Fibroblast of peridontal ligament (primary cell): ENCODE data around the gene WNT9A.
A peak's percentile ranks its signal among the peaks of the same experiment; 100 is the strongest.

Experiments
- DNase-seq: peaks from one replicate; pipeline ENCODE4 v3.0.0-alpha.2; 2010; ENCODE audit errors: extremely low read depth

Gene WNT9A

DNA sequence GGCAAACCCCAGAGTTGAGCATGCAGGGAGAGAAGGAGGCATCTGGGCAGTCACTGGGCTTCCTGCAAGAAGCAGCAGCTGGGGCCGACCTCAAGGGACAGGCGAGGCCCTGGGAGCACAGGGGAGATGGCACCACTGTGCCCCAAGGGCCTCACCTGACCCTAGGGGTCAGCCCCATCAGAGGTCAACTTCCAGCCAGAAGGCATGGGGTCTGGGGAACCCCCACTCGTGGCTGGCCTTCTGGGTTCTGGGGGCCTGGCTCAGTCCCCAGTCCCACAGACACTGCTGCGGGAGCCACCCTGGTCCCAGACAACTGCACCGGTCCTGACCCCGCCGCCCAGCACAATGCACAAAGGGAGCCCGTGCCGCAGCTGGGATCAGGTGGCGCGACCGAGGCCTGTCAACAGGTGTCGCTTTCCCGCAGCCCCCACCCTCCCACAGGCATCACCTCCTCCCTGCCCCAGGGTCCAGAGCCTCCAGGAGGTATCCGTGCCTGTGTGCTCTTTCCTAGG lies 6.2 kb downstream of the WNT9A start:
- DNase-seq = no peak

DNA sequence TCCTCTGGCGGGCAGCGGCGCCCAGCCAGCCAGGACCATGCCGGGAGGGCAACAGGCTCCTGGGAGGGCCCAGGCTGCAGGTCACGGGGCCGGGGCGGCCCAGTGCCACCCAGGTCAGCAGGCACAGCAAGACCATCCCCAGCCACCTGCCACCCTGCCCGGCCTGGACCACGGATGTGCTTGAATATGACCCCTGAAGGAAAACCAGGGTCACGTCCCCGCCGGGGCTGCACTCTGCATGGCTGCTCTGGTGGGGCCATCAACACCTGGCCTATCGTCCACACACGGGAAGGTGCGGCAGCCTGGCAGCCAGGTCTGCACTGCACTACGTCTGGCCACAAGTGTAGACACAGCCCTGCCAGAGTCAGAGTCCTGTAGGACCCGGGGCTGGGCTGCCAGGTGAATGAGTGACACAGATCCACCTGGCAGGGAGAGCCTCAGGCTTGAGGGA lies 6.9 kb downstream of the WNT9A start:
- DNase-seq = no peak

DNA sequence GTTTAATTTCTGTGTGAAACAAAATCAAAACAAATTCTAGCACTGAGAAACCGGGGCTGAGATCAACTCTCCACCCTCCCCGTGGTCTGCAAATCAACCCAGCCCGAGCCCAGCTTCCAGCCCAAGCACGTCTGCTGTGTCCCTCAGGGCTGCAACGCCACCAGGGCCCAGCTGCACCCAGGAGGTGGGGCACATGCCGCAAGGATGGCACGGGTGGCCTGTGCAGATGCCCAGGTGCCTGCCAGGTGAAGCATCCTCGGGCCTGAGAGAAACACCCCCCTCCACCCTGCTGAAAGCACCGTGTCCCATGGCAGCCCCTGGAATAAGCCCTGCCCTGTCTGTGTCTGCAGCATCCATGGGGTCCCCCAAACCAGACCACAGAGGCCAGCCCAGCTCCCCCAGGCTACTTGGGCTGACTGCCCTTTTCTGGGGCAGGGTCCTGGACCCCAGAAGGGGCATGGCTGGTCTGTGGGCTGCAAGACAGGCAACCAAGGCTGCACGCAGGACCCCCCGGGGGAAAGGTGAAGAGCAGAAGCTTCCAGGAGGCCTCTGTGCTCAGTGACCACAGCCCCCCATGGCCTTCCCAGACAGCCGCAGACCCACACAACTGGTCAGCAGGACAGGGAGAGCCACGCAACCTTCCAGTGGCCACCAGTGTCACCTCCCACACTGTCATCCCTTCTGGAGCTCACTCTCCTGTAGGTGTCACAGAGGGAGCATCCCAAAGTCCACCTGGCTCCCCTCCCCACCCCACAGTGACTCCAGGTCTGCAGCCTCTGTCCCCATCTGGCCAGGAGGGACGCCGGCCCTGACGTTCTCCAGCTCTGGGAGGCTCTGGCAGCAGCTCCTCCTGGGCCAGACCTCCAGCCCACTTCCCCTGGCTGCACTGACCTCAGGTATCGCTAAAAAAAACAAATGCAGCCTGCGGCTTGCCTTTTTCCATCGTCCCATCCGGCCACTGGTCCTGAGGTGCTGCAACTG lies 7.7 kb downstream of the WNT9A start:
- no peak for DNase-seq

DNA sequence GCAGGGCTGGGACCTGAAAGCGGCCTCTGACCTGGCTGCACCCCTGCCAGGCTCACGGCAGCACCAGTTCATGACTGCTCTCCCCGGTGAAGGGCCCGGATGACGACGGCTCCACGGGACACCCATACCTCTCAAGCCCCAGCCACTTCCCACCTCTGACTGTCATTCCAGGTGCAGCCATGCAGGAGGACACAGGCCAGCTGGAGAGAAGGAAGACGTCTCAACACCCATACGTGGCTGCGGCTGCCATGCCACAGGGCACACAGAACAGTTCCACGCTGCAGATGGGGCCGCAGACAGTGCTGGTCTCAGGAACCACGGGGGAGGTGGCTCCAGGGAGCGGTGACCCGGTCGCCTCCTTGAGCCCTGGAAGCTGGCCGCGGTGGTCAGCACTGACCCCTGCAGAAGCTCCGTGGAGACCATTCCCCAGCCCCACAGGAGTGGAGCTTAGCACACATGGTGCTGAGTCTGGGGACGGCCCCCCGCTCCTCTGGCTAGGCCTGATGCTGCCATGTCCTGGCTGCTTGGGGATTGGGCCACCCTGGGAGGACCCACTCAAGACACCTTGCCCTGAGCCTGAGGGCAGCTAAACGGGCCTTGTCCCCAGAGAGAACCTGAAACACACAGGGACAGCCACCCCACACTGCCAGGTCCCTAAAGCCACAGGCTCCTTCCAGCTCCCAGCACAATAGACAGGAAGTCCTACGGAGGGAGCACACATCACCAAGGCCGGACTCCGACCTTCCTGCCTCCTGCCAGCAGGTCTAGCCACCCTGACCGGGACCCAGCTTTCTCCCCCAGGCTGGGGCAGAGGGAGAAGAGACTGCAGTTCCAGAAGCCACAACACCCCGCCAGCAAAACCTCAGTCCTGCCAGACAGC lies 8.6 kb downstream of the WNT9A start:
- no peak for DNase-seq

DNA sequence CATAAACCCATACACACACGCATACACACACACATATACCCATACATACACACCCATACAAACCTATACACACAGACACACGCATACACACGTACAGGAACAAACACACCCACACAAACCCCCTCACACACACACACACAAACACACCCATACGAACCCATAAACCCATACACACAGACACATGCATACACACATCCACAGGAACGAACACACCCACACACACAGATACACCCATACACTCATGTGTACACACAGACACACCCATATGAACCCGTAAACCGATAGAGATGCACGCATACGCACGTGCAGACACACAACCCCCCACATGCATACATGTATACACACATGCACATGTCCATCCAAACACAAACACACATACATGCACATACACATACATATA lies 9.5 kb downstream of the WNT9A start:
- no peak for DNase-seq

DNA sequence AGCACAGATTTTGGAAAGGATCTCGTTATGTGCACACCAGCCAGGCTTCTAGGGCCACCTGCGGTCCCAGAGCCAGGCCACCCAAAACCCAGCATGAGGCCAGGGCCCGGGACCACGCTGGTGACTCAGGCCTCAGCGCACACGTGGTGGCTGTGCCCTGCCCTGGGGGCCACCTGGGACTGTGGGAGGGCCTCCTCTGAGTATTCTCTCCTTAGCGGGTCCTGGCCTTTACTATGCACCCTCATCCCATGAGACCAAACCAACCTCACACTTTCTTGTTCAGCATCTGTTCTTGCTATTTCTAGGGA lies 9.9 kb downstream of the WNT9A start:
- DNase-seq = no peak

DNA sequence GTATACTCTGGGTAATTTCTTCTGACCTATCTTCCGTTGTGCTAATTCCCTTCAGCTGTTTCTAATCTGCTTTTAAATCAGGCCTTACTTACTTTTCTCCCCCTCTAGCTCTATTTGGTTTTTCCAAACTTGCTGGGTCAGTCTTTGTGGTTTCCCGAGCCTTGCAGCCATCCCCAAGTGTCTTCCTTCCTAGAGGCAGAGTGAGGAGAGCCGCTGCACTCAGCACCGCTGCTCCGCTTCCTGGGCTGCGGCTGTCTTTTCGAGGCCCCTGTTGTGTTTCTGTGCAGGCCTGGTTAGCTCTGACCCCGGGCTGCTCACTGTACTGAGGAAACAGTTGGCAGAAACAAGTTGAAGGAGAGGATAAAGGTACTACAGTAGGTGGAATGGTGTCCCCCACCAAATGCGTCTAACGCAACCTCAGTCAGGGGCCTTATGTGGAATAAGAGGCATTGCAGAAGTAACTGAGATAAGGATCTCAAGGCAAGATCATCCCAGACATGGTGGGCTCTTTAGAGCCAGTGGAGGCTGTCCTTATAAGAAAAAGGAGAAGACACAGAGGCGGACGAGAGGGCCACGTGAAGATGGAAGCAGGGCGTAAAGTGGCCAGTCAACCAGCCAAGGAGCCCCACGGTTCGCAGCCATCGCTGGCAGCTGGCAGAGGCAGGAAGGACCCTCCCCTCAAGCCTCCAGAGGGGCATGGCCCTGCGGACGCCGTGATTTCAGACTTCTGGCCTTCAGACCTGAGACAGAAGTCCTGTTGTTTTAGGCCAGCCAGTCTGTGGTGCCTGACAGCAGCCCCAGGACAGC lies 10.5 kb downstream of the WNT9A start:
- no peak for DNase-seq

DNA sequence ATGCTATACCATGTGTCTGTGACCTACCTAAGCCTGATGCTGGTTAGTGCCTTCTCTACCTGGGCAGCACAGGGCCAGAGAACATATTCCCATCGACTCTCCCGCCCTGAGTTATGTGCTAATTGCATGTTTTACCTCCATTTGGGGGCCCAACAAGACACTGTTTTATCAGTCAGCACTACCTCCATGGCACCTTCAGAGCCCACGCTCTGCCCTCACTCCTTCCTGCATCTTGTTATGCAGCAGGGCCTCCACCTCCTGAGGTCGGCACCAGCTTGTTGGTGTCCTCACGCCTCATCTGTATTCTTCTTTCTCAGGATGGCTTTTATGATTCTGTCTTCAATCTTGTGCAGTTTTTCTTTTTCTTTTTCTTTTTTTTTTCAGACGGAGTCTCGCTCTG lies 11.9 kb downstream of the WNT9A start:
- DNase-seq = no peak

DNA sequence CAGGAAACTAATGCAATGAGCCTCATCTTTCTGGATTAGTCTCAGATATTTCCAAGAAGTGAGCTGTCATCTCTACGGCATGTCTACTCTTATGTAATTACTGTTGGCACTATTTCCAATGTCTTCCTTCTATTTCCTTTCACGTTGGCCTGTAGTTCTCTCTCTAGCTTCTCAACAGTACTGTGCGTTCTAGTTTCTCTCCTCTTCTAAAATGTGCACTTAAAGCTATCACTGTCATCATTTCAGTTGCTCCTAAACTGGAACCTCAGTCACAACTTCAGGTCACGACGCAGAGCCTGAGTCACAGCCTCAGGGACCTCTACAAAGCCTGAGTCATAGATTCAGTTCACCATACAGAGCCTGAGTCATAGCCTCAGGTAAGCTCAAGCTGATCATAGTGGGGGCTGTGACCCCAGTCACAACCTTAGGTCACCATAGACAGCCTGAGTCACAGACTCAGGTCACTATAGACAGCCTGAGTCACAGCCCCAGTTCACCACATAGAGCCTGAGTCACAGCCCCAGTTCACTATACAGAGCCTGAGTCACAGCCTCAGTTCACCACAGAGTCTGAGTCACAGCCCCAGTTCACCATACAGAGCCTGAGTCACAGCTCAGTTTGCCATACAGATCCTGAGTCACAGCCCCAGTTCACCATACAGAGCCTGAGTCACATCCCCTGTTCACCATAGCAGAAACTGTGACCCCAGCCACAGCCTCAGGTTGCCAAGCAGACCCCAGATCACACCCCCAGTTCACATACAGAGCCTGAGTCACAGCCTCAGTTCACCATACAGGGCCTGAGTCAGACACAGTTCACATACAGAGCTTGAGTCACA lies 13.0 kb downstream of the WNT9A start:
- peak; percentile 10 for DNase-seq

DNA sequence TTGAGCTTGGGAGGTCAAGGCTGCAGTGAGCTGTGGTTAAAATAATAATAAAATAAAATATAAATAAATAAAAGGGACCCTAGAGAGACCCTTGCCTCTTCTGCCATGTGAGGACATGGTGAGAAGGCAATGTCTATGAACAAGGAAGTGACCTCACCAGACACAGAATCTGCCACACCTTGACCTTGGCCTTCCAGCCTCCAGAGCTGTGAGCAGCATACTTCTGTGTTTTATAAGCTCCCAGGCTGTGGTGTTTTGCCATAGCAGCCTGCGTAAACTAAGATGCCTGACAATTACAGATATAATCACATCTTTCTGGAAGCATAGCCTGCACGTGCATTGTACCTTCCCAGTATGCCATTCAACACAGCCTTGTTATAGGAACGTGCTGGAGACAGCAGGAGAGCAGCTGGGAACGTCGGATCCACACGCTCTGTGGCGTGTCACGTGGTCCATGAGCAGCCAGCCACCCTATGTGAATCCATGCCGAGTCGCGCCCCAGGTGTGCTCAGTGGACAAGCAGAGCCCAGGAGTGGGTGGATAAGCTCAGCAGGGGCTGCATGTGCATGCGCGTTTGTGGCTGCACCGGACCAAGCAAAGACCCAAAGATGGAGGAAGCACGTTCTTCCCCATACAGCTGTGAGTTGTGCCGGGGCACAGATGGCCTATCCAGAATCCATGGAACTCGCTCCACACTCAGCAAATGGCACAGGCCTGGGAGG lies 17.8 kb downstream of the WNT9A start:
- DNase-seq = no peak

DNA sequence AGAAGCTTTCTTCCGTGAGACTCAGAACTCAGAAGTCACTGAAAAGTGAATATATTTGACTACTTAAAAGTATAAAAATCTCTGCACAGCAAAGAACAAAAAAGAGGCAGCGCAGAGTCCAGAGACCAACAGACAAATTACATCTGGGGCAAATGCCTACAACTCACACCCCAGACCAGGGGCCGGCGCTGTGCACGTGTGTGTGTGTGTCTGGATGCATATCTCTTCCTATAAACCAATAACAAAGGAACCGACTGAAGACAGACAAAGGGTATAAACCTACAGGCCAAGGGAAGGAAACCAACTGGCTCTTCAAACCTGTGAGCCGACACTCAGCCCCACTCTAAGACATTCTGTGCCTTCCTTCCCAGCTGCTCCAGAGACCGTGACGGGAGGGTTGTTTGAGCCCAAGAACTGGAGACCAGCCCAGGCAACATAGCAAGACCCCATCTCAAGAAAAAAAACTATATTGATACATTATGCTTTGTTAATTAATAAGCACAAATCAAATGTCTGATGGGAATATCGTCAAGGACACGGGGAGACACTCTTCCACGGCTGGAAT lies 18.8 kb downstream of the WNT9A start:
- DNase-seq = no peak

DNA sequence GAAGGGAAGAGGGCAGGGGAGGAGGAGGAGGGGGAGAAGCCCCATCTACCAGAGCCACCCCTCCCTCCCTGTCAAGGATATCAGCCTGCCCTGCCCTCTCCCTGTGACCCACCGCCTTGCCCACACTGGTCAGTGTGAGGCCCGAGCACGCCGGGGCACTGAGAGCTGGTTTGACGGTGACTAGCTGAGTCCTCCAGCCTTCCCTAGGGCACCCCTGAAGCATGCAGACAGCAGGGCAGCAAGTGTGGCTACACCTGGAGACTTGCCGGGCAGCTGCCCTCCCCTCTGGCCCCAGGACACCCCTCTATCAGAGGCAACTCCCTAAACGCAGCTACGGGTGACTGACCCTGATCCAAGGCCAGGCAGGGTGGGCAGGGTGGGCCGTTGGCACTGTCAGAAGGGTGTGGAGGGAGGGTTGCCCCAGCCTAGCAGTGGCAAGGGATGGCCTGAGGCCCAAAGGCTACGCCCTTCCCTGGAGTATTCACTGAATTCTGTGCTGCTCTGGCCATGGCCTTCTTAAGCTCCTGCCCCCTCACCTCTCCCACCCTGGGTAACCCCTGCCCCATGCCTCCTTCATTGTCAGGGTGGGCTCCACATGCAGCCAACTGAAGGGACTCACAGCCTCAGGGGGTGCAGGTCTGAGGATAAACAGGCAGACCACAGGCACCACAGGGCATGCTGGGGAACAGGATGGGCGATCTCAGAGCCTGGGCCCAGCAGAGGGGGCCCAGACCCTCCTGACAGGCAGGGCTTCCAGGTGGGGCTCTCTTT lies 19.6 kb downstream of the WNT9A start:
- no peak for DNase-seq

DNA sequence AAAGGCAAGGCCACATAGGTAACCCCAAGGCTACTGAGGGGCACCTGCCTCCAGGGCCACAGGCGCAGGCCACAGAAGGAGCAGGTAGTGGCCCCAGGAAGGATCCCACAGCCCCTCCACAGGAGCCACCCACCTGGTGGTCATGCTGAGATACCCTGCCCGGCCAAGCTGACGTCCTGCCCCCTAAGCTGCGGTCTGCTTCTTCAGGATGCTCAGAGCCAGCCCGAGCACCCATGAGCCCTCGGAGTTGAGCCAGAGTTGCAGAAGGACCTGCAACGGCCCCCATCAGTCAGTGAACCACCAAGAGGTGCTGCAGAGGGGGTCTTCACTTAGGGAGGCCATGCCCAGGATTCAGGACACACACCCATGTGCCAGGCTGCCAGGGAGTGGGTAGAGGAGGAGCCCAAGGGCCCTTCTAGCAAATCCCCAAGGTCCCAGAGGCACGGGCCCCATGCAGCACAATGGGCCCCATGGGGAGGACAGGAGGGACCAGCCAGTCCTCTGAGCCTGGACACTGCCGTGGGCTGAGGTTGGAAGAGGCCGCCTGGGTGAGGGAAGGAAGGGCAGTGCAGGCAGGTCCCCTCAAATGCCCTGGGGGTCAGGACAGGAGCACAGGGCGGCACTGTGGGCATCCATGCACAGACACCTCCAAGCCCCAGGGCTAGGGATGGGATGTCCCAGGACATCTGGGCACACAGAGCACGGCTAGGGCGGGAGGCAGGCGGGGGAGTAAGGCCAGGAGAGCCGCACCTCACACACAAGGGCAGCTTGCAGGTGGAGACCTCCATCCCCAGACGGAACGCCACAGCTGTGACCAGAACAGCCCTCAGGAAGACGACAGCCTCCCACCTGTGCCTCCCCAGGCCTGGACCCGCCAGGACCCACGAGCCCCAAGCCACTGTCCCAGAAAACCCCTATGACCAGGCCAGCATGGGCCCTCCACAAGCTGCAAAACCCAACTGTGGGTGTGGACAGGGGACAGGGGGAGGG lies 20.5 kb downstream of the WNT9A start:
- DNase-seq = no peak

DNA sequence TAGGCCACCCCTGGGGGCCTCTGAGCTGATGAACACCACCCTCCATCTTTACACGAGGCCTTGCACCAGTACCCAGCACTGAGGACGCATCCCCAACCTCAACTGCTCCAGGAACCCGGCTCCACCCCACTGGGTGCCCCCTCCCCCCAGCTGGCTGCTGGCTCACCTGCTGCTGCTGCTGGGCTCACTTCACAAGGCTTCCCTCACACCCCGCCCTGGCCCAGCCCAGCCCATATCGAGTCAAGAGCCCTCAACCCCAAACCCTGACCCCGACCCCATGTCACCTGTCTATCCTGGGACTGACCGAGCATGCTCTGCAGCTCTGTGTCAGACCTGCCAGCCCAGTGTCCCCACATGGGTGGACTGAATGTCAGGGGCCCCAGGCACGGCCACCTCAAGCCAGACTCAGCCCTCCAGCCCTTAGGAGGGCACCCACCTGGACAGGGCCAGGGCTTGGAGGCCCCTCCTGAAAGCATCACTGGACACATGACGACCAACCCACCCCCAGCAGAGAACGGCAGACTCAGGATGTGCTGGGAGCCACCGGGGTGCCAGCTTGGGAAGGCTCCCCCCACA lies 21.4 kb downstream of the WNT9A start:
- no peak for DNase-seq

DNA sequence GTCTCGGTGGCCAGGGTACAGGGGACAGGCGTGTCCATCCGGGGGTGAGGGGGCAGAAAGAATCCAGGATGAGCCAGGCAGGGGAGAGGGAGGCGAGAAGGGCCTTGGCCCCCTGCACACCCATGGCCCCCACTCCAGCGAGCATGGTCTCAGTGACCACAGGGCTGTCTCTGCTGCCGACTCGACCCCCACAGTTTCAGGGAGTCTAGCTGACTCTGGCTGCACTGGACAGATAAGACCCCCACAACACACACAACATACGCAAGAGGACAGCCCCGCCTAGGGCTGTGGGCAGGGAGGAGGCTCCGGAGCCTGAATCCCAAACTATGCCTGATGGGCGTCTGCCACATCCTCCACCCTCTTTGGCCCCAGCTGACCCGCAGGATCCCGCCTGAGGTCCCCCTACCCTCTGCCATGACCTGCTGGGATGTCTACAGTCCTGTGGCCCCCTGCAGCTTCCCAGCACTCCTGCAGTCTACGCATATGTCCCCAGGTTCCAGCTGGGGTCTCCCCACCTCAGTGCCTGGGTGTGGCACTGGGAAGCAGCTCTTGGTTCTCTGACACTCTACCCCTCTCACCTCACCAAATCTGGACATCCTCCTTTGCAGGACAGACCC lies 22.0 kb downstream of the WNT9A start:
- no peak for DNase-seq

DNA sequence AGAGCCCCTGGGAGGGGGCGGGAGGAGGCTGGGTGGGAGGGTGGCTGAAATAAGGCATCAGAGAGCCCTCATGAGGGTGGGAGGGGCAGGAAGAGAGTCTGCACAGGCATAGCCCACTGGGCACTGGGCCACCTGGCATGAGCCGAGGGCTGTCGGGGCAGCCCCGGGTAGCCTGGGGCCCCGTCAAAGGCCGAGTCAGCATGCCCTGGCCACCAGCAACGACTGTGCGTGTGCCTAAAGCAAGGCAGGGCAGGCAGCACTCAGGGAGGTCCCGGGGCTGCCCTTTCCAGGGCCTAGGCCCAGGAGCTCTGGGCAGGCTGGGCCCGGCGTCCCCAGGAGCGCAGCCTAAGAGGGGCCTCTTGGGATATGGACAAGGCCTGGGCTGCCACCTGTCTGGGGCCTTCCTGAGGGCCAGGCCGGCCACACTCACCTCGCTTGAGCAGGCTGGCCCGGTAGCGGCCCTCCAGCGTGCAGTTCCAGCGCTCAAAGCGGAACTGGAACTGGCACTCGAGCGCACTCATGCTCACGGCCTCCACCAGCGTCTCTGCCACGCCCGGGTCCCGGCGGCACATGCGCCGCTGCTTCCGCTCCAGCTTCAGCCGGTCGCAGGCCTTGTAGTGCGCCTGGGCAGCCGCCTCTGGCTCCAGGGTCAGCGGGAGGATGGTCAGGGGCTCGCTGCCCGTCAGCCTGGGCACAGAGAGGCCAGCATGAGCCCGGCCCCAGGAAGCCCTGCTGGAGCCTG lies 22.7 kb downstream of the WNT9A start:
- no peak for DNase-seq
